ENCODE results near the gene THSD7A. TPM values are rescaled to one million over a fixed set of nuclear protein-coding genes. Genes with fewer than 3 reads are reported as not detected.

THSD7A gene
- total and polyA plus RNA-seq, 2 donors from 2014 or later, result 5.1 to 24.3 TPM

GRCh38 chr7:11366118-11366517, 465.9 kb downstream of the THSD7A start:
- Histone ChIP-seq H3K36me3 (ENCODE audit: control insufficient read depth in 2 of 3, insufficient read depth in 3 of 3, low read length in 3 of 3) (no peaks in the 10 kb centered on the region), H3K9me3 (ENCODE audit: control insufficient read depth in 2 of 3, insufficient read depth in 1 of 3, low read length in 3 of 3) (no peaks in the 10 kb centered on the region), H3K4me3 (ENCODE audit: low read length in 3 of 3) (no peak overlapping the region), H3K9ac (ENCODE audit: low read length in 3 of 3) (no peak overlapping the region), H3K27ac (ENCODE audit: low read depth in 2 of 2, low read length in 2 of 2) (no peak overlapping the region), H3K27me3 (ENCODE audit: control insufficient read depth, insufficient read depth, low read length) (no peaks in the 10 kb centered on the region), H3K4me1 (ENCODE audit: control insufficient read depth in 2 of 3, insufficient read depth in 2 of 3, low read depth in 1 of 3, low read length in 3 of 3) (no peaks in the 10 kb centered on the region)
- no peak for DNase-seq
- no peak for TF ChIP-seq CTCF (IDR thresholded peaks at IDR 0.05; ENCODE audit: borderline replicate concordance, extremely low read depth, insufficient read depth)
- no peak for FAIRE-seq
- intact Hi-C loops (cut with DNase I), result no loop called here

- Histone ChIP-seq H3K4me3 (ENCODE audit: low read length in 3 of 3) (no peak overlapping the region), H3K27ac (ENCODE audit: low read depth in 2 of 2, low read length in 2 of 2) (no peak overlapping the region), H3K4me1 (ENCODE audit: control insufficient read depth in 2 of 3, insufficient read depth in 2 of 3, low read depth in 1 of 3, low read length in 3 of 3) (no peaks in the 10 kb centered on the region), H3K36me3 (ENCODE audit: control insufficient read depth in 2 of 3, insufficient read depth in 3 of 3, low read length in 3 of 3) (no peaks in the 10 kb centered on the region), H3K27me3 (ENCODE audit: control insufficient read depth, insufficient read depth, low read length) (no peaks in the 10 kb centered on the region), H3K9me3 (ENCODE audit: control insufficient read depth in 2 of 3, insufficient read depth in 1 of 3, low read length in 3 of 3) (no peaks in the 10 kb centered on the region), H3K9ac (ENCODE audit: low read length in 3 of 3) (no peak overlapping the region)
- FAIRE-seq (no peak), DNase-seq (no peak)
- TF ChIP-seq CTCF (IDR thresholded peaks at IDR 0.05; ENCODE audit: borderline replicate concordance, extremely low read depth, insufficient read depth), result no peak
- intact Hi-C loops (cut with DNase I), result no loop called here
Observed at GRCh38 chr7:11358637-11359036, 473.4 kb downstream of the THSD7A start.

GRCh38 chr7:11355399-11356005, 476.5 kb downstream of the THSD7A start:
- Histone ChIP-seq H3K4me3 (ENCODE audit: low read length in 3 of 3) (no peak overlapping the region), H3K9me3 (ENCODE audit: control insufficient read depth in 2 of 3, insufficient read depth in 1 of 3, low read length in 3 of 3) (no peaks in the 10 kb centered on the region), H3K9ac (ENCODE audit: low read length in 3 of 3) (no peak overlapping the region), H3K36me3 (ENCODE audit: control insufficient read depth in 2 of 3, insufficient read depth in 3 of 3, low read length in 3 of 3) (no peaks in the 10 kb centered on the region), H3K27ac (ENCODE audit: low read depth in 2 of 2, low read length in 2 of 2) (no peak overlapping the region), H3K4me1 (ENCODE audit: control insufficient read depth in 2 of 3, insufficient read depth in 2 of 3, low read depth in 1 of 3, low read length in 3 of 3) (no peaks in the 10 kb centered on the region), H3K27me3 (ENCODE audit: control insufficient read depth, insufficient read depth, low read length) (no peaks in the 10 kb centered on the region)
- no peak for TF ChIP-seq CTCF (IDR thresholded peaks at IDR 0.05; ENCODE audit: borderline replicate concordance, extremely low read depth, insufficient read depth)
- DNase-seq (peak in 3 of 5 donors; percentile 15 to 90 (median 79)), FAIRE-seq (no peak)
- intact Hi-C loops (cut with DNase I), result no loop called here

GRCh38 chr7:11346302-11346701, 485.7 kb downstream of the THSD7A start:
- Histone ChIP-seq H3K27me3 (ENCODE audit: control insufficient read depth, insufficient read depth, low read length) (no peaks in the 10 kb centered on the region), H3K9ac (ENCODE audit: low read length in 3 of 3) (no peak overlapping the region), H3K4me3 (ENCODE audit: low read length in 3 of 3) (no peak overlapping the region), H3K4me1 (ENCODE audit: control insufficient read depth in 2 of 3, insufficient read depth in 2 of 3, low read depth in 1 of 3, low read length in 3 of 3) (no peaks in the 10 kb centered on the region), H3K36me3 (ENCODE audit: control insufficient read depth in 2 of 3, insufficient read depth in 3 of 3, low read length in 3 of 3) (no peaks in the 10 kb centered on the region), H3K27ac (ENCODE audit: low read depth in 2 of 2, low read length in 2 of 2) (no peak overlapping the region), H3K9me3 (ENCODE audit: control insufficient read depth in 2 of 3, insufficient read depth in 1 of 3, low read length in 3 of 3) (no peaks in the 10 kb centered on the region)
- FAIRE-seq (no peak), DNase-seq (no peak)
- no peak for TF ChIP-seq CTCF (IDR thresholded peaks at IDR 0.05; ENCODE audit: borderline replicate concordance, extremely low read depth, insufficient read depth)
- intact Hi-C loops (cut with DNase I), result no loop called here
